ENCODE results near the gene HOXD3. TPM values are rescaled to one million over a fixed set of nuclear protein-coding genes. Genes with fewer than 3 reads are reported as not detected.

The HOXD3 gene
- polyA plus RNA-seq, 6 donors from 2014 or later = not detected

DNA sequence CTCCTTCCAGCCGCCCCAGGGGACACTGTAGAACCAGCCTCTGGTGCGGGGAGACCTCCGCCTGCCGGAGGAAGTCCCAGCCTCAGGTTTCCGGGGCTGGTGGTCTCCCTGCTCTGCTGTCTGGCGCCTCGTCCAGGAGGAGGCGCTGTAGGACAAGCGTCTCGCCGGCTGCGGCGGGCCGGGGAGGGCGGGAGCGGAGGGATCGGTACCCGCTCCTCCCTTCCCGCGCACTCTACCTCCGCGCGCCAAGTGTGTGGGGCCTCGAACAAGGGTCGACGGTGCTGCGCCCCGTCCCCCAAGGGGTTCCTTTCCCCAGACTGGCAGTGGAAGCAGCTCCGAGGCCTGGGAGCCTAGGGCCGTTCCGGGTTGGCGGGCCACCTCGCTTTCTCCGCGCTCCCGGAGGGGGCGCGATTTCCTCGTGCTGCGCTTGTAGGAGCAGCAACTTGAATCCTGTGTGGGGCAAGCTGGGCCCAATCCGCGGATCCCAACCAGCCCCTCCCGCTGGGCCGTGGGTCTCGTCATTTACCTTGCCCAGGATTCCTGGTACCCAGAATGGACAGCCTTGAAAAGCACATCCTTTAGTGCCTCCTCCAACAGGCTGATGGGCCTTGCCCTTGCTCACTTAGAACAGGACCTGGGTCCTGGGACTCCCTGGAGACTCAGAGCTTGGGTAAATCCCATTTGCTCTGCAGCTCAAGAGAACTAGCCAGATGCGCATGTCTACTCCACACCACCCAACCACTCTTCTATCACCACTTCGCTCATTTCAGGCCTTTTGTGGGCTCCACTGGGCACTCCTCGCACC is 16.4 kb upstream of the HOXD3 start:
- H3K4me3 Mint-ChIP-seq = peak overlapping the region in 6 of 8 donors; percentile 16 to 69 (median 22)
- H3K4me1 Mint-ChIP-seq = peaks cover 14 to 26% (median 21%) of the 10 kb centered on the region in 3 donors
- peaks cover 77 to 88% (median 86%) of the 10 kb centered on the region in 3 donors for H3K27me3 Mint-ChIP-seq
- DNase-seq (no peak), ATAC-seq (ENCODE audit: low read depth in 2 of 2) (peak; percentile 60 to 63)
- H3K27ac Mint-ChIP-seq = peak overlapping the region in 3 of 6 donors; percentile 9 to 84 (median 71)
- peaks cover 4 to 39% (median 16%) of the 10 kb centered on the region in 7 donors for H3K9me3 Mint-ChIP-seq
- H3K36me3 Mint-ChIP-seq = peaks cover 0 to 28% of the 10 kb centered on the region in 2 donors

DNA sequence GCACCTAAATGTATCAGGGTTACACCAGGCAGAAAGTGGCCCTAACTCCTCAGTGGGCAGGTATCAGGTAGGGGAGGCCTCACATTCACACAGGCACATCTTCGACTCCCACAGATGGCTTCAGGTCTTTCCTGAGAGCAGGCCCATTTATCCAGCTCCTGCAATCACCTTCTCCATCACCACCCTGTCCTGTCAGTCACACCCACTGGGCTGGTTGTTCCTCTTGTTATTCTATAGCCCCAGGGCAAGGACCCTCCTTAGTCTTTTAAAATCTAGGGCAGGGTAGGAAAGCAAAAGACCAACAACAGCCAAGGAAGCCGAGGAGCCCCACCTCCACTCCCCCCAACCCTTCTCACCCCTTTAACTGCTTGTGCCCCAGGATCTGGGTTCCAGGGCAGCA is 14.8 kb upstream of the HOXD3 start:
- H3K36me3 Mint-ChIP-seq = peaks cover 0 to 23% of the 10 kb centered on the region in 2 donors

DNA sequence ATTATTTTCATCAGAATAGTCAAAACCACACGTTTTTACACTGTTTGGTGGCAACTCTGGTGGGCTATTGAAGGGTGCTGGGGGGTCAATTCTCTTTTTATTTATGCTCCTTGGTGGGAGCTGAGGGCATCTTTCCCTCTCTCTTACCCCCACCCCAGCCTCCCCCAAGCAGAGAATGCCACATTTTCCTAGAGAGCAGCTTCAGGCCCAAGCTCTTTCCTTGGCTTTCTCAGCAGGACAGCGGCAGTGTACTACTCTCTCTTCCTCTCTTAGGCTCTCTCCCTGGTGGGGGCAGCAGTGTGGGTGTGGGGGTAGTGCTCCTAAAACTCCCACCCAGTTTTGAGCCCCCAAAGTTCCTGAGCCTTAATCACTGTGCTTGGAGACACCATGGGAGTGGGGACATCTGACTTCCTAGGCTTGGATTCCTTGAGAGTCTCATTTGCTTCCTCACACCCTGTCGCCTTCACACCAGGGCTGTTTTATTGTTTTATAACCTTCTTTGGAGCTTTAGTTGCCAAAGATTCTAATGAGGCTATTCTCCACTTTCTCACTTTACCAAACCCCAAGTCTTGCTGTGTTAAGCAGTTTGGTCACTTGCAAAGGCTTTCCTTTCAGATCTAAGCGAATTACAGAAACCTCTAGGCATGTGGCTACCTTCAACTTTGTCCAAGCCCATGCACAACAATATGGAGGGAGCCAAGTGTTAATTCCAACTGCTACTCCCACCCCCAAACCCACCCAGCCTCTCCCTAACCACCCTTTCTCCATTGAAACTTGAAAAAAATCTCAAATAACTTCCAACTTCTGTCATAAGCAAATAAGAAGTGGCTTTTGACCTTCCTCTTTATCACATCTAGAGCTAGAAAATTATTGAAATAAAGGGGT is 11.8 kb upstream of the HOXD3 start:
- Mint-ChIP-seq H3K9me3 (peaks cover 0 to 17% (median 6%) of the 10 kb centered on the region in 7 donors), H3K4me1 (peaks cover 8 to 13% (median 10%) of the 10 kb centered on the region in 3 donors), H3K27ac (no peak overlapping the region), H3K27me3 (peaks cover 81 to 95% (median 95%) of the 10 kb centered on the region in 3 donors), H3K36me3 (peaks cover 0 to 13% of the 10 kb centered on the region in 2 donors), H3K4me3 (no peak overlapping the region)
- no peak for DNase-seq
- no peak for ATAC-seq (ENCODE audit: low read depth in 2 of 2)

More for the DNA sequence above, 14.8 kb upstream of the HOXD3 start:
- Mint-ChIP-seq H3K27ac (no peak overlapping the region), H3K27me3 (peaks cover 82 to 91% (median 89%) of the 10 kb centered on the region in 3 donors), H3K4me3 (no peak overlapping the region), H3K9me3 (peaks cover 4 to 39% (median 14%) of the 10 kb centered on the region in 7 donors), H3K4me1 (peaks cover 9 to 16% (median 15%) of the 10 kb centered on the region in 3 donors)
- no peak for ATAC-seq (ENCODE audit: low read depth in 2 of 2)
- no peak for DNase-seq

DNA sequence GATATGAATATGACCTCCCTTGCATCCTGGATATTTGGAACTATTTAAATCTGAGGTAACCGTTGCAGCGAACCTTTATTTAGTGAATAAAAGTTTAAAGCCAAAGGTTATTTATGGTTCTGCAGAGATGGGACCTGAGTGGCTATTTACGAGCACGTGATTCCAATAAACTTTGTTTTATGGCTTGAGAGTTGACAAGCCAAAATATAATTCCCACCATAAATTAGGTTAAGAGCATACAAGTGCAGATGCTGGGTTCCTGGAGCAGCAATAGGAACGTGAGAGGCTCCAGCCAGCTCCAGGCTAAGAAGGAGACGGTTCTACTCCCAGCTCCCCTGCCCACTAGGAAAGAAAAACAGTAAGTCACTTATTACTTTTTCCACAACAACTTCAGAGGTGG is 11.0 kb upstream of the HOXD3 start:
- H3K27ac Mint-ChIP-seq = no peak overlapping the region
- peaks cover 0 to 16% of the 10 kb centered on the region in 2 donors for H3K36me3 Mint-ChIP-seq
- no peak for ATAC-seq (ENCODE audit: low read depth in 2 of 2)
- peaks cover 5 to 11% (median 6%) of the 10 kb centered on the region in 3 donors for H3K4me1 Mint-ChIP-seq
- no peak for DNase-seq
- peaks cover 0 to 16% (median 5%) of the 10 kb centered on the region in 7 donors for H3K9me3 Mint-ChIP-seq
- H3K4me3 Mint-ChIP-seq = no peak overlapping the region
- peaks cover 83 to 99% (median 98%) of the 10 kb centered on the region in 3 donors for H3K27me3 Mint-ChIP-seq

DNA sequence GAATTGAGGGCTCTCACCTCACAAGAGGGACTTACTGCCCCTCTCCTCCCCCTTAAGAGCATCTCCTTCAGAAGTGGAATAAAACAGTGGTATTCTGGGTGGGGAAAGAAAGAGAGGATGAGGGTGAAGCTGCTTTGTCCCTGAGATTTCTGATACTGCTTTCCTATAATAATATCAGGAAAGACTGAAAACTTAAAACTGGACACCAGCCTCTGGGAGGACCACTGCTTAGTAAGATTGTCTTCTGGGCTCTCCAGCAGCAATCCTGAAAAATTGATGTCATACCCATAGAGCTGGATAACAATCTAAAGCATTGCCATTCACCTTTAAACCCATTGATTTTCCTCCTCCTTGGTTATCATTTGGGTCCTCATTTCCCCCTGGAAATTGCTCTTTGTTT is 10.5 kb upstream of the HOXD3 start:
- Mint-ChIP-seq H3K27ac (no peak overlapping the region), H3K27me3 (peaks cover 82 to 99% (median 98%) of the 10 kb centered on the region in 3 donors), H3K4me3 (peak overlapping the region in 1 of 8 donors; percentile 25), H3K9me3 (peaks cover 0 to 13% (median 2%) of the 10 kb centered on the region in 7 donors), H3K36me3 (peaks cover 0 to 11% of the 10 kb centered on the region in 2 donors), H3K4me1 (peaks cover 0 to 6% (median 2%) of the 10 kb centered on the region in 3 donors)
- ATAC-seq (ENCODE audit: low read depth in 2 of 2) = no peak
- DNase-seq = no peak

DNA sequence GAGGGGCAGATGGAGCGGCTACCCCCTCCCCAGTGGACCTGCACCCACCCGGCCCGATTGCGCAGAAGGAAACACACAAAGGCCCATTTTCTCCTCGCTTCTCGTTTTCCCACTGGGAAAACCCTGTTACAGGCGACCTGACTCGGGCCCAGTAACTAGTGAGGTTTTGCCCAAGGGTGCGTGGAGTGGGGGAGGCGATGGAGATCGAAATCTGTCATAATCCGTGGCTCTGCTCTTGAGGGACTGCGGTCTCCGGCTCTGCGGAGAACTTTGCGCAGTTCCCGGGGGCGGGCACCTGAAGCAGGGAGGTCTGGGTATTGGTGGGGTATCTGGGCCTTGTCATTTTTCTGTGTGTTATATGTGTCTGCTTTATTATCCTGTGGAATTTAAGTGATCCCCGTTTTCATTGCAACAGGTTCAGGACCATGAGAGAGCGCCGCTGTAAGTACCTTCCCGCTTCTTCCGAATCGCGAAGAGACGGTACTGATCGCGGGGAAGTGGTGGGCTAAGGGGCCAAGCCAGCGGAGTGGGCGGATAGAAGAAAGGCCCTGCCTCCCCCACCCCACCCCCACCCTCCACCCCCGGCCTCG is 9.8 kb upstream of the HOXD3 start:
- H3K4me3 Mint-ChIP-seq = peak overlapping the region in 1 of 8 donors; percentile 35
- peaks cover 0 to 8% of the 10 kb centered on the region in 2 donors for H3K36me3 Mint-ChIP-seq
- no peak for ATAC-seq (ENCODE audit: low read depth in 2 of 2)
- H3K27me3 Mint-ChIP-seq = peaks cover 76 to 96% (median 95%) of the 10 kb centered on the region in 3 donors
- DNase-seq = no peak
- peaks cover 0 to 6% (median 2%) of the 10 kb centered on the region in 3 donors for H3K4me1 Mint-ChIP-seq
- peaks cover 0 to 13% (median 2%) of the 10 kb centered on the region in 7 donors for H3K9me3 Mint-ChIP-seq
- no peak overlapping the region for H3K27ac Mint-ChIP-seq

DNA sequence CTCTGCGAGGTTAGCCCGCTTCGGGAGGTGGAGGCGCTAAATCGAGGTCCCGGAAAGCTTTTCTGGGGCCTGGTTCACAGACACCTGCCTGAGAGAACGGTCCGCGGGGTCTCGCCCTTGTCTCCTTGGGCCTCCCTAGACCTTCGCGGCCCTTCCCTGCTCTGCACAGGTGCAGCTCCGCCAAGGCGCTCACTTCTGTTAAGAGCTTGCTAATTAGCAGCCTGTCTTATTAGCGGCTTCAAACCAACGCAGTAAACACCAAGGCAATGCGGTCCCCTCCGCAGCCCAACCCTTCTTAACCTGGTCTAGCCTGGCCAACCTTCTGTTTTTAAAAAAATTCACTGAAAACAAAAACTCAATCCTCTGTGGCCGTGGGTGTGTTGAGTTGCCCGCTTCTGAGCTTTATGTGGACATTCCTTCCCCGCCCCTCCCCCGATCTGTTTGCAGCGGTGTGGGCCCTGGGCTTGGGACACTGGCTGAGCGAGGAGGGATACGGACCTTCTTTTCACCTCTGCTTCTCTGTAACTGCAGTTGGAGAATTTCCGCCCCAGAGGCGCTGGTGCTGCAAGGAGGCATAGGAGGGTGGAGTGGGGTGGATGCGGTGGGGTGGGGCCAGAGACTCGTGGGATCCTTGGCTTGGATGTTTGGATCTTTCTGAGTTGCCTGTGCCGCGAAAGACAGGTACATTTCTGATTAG is 9.2 kb upstream of the HOXD3 start:
- H3K27ac Mint-ChIP-seq = no peak overlapping the region
- peaks cover 0 to 8% of the 10 kb centered on the region in 2 donors for H3K36me3 Mint-ChIP-seq
- peak overlapping the region in 2 of 8 donors; percentile 20 to 29 for H3K4me3 Mint-ChIP-seq
- peaks cover 73 to 96% (median 94%) of the 10 kb centered on the region in 3 donors for H3K27me3 Mint-ChIP-seq
- no peak for DNase-seq
- H3K4me1 Mint-ChIP-seq = peaks cover 0 to 6% (median 2%) of the 10 kb centered on the region in 3 donors
- no peak for ATAC-seq (ENCODE audit: low read depth in 2 of 2)
- peaks cover 0 to 13% (median 2%) of the 10 kb centered on the region in 7 donors for H3K9me3 Mint-ChIP-seq

DNA sequence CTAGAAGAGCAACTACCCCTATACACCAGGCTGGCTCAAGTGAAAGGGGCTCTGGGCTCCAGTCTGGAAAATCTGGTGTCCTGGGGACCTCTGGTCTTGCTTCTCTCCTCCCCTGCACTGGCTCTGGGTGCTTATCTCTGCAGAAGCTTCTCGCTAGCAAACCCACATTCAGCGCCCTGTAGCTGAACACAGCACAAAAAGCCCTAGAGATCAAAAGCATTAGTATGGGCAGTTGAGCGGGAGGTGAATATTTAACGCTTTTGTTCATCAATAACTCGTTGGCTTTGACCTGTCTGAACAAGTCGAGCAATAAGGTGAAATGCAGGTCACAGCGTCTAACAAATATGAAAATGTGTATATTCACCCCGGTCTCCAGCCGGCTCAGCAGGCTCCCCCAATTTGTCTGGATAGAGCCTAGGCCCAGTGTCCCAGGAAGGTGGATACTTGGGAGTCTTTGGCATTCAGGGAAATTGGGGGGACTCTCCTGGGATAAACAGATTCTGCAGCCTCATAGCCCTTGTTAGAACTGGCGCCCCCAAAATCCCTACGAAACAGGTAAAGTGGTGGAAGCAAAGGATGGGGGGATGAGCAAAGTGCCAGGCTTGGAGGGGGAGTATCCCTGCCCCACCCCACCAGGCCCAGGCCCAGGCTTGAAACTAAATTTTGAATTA is 8.2 kb upstream of the HOXD3 start:
- Mint-ChIP-seq H3K4me3 (no peak overlapping the region), H3K27ac (peak overlapping the region in 1 of 6 donors; percentile 32)

DNA sequence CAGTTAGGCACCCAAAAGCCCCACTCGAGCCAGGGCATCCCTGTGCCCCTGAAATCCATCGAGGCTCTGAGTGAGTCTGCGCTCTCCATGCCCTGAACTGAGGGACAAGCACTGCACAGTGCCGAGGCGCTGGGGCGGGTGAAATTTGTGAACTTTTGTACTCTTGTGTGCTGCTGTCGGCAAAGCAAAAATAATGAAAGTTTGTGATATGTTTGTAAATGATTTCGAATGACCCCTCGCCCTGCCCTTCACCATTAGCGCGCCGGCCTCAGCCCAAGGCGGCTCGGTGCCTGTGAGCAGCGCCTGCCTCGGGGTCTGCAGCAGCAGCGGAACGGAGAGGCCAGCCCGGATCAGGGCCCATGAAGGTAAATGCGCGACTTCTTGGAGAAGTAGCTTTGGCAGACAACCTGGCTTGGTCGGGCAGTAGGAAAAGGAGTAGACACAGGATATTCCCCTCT is 7.6 kb upstream of the HOXD3 start:
- Mint-ChIP-seq H3K4me1 (peaks cover 0 to 6% (median 2%) of the 10 kb centered on the region in 3 donors), H3K4me3 (no peak overlapping the region), H3K9me3 (peaks cover 0 to 13% (median 3%) of the 10 kb centered on the region in 7 donors), H3K27me3 (peaks cover 67 to 96% (median 93%) of the 10 kb centered on the region in 3 donors), H3K27ac (no peak overlapping the region), H3K36me3 (peaks cover 0 to 8% of the 10 kb centered on the region in 2 donors)
- ATAC-seq (ENCODE audit: low read depth in 2 of 2) (no peak), DNase-seq (no peak)

More for the DNA sequence above, 8.2 kb upstream of the HOXD3 start:
- peaks cover 0 to 8% of the 10 kb centered on the region in 2 donors for H3K36me3 Mint-ChIP-seq
- H3K4me1 Mint-ChIP-seq = peaks cover 0 to 6% (median 2%) of the 10 kb centered on the region in 3 donors
- H3K9me3 Mint-ChIP-seq = peaks cover 0 to 13% (median 3%) of the 10 kb centered on the region in 7 donors
- DNase-seq = no peak
- peaks cover 64 to 96% (median 93%) of the 10 kb centered on the region in 3 donors for H3K27me3 Mint-ChIP-seq
- ATAC-seq (ENCODE audit: low read depth in 2 of 2) = no peak

DNA sequence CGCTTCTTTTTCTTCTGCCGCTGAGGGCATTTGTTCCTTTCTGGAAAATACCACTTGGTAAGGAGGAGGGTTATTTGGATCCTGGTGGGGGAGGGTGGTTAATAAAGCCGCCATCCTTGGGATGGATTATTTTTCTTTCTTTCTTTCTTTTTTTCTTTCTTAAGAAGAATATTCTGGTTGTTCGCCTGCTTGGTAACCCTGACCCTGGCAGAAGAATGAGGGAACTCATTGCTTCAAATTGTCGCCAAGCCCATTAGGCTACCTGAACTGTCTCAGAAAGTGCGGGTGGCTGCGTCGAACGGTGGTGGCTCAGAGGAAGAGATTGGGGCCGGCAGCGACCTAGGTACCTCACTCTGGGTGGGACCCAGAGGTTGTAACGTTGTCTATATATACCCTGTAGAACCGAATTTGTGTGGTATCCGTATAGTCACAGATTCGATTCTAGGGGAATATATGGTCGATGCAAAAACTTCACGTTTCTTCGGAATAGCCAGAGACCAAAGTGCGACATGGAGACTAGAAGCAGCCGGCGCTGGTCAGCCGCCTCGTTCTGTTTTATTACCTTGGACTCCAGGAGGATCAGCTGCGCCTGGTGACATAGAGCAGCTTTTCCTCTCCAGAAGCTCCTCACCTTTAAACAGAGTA is 7.0 kb upstream of the HOXD3 start:
- H3K27me3 Mint-ChIP-seq = peaks cover 67 to 96% (median 93%) of the 10 kb centered on the region in 3 donors
- peaks cover 0 to 6% (median 2%) of the 10 kb centered on the region in 3 donors for H3K4me1 Mint-ChIP-seq
- H3K36me3 Mint-ChIP-seq = peaks cover 0 to 8% of the 10 kb centered on the region in 2 donors
- peak overlapping the region in 2 of 8 donors; percentile 10 to 26 for H3K4me3 Mint-ChIP-seq
- DNase-seq = no peak
- H3K9me3 Mint-ChIP-seq = peaks cover 0 to 13% (median under 1%) of the 10 kb centered on the region in 7 donors
- H3K27ac Mint-ChIP-seq = peak overlapping the region in 1 of 6 donors; percentile 91
- ATAC-seq (ENCODE audit: low read depth in 2 of 2) = no peak
